SK-N-SH (cell line): ENCODE measurements around the gene HPCAL1.

ENCODE experiments used
- CTCF ChIP-seq: fragments of 200-600 bp; sonication (generic); IDR thresholded peaks from 2 replicates; pipeline ENCODE4 v1.6.1; 2017; ENCODE audit warnings: antibody characterized with exemption, mild to moderate bottlenecking, moderate library complexity
- MAX ChIP-seq: IDR thresholded peaks from 2 replicates; pipeline ENCODE4 v1.4.0; 2012; ENCODE audit warnings: low read depth
- POLR2AphosphoS5 ChIP-seq: IDR thresholded peaks from 2 replicates; pipeline ENCODE4 v1.6.1; 2012; ENCODE audit warnings: low read depth, low read length

GRCh38 chr2:10466801-10467200, 164.1 kb downstream of the HPCAL1 start:
- TF ChIP-seq CTCF (no peak), POLR2AphosphoS5 (no peak), MAX (no peak)
